ENCODE measurements around the gene NSUN6.

DNA sequence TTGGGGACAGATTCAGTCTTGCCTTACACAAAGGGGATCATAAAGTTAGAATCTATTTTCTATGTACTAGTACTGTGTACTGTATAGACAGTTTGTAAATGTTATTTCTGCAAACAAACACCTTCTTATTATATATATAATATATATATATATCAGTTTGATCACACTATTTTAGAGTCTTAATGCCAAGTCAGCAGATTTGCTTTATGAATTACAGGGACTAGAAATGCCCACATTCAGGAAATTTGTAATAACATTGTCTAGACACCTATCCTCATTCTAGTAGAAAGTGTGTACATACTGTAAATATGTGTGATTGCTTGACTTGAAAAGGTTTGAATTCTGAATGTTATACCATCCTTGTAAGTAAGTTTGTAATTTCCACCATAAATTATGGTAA, 111.2 kb downstream of the NSUN6 start:
- TF ChIP-seq, protein P1, sequence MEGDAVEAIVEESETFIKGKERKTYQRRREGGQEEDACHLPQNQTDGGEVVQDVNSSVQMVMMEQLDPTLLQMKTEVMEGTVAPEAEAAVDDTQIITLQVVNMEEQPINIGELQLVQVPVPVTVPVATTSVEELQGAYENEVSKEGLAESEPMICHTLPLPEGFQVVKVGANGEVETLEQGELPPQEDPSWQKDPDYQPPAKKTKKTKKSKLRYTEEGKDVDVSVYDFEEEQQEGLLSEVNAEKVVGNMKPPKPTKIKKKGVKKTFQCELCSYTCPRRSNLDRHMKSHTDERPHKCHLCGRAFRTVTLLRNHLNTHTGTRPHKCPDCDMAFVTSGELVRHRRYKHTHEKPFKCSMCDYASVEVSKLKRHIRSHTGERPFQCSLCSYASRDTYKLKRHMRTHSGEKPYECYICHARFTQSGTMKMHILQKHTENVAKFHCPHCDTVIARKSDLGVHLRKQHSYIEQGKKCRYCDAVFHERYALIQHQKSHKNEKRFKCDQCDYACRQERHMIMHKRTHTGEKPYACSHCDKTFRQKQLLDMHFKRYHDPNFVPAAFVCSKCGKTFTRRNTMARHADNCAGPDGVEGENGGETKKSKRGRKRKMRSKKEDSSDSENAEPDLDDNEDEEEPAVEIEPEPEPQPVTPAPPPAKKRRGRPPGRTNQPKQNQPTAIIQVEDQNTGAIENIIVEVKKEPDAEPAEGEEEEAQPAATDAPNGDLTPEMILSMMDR (conservative IDR thresholded peaks at IDR 0.05 in 1 of 2, IDR thresholded peaks at IDR 0.05 in 1 of 2; ENCODE audit: low read depth in 1 of 2, low read length in 2 of 2) = no peak
- TF ChIP-seq EZH2 (IDR thresholded peaks at IDR 0.05; ENCODE audit: low read length, missing control alignments) = no peak

Data from fibroblast of lung (primary cell).